Mesothelial cell of epicardium (in vitro differentiated cells): Measurements from ENCODE around the gene DNMT1. TPM values are rescaled to one million over a fixed set of nuclear protein-coding genes. Genes with fewer than 3 reads are reported as not detected.

ENCODE experiments used
- DNase-seq, 2 experiments: peaks; one replicate each; pipeline ENCODE4 v3.0.0; 2021; ENCODE audit warnings: low spot score in 2 of 2; ENCODE audit not compliant: unreplicated experiment in 2 of 2
- H3K27ac Mint-ChIP-seq: 2 replicates; pipeline ENCODE4 v1.8.0; 2021; ENCODE audit warnings: mixed read lengths
- H3K27me3 Mint-ChIP-seq: 2 replicates; pipeline ENCODE4 v1.8.0; 2021; ENCODE audit warnings: low read depth, mixed read lengths
- H3K36me3 Mint-ChIP-seq: 2 replicates; pipeline ENCODE4 v1.8.0; 2021; ENCODE audit warnings: mixed read lengths
- H3K4me1 Mint-ChIP-seq: 2 replicates; pipeline ENCODE4 v1.8.0; 2021; ENCODE audit warnings: mixed read lengths
- H3K4me3 Mint-ChIP-seq: 2 replicates; pipeline ENCODE4 v1.8.0; 2021; ENCODE audit warnings: mild to moderate bottlenecking, moderate library complexity, mixed read lengths
- H3K9me3 Mint-ChIP-seq: 2 replicates; pipeline ENCODE4 v1.8.0; 2021; ENCODE audit warnings: mixed read lengths
- CTCF ChIP-seq: fragments of 200-600 bp; sonication (generic); IDR thresholded peaks from one replicate; pipeline ENCODE4 v1.5.0; 2021; ENCODE audit warnings: antibody characterized with exemption; ENCODE audit not compliant: unreplicated experiment
- total RNA-seq: library from RNA; stranded (reverse); gene quantifications from 3 replicates; pipeline ENCODE4 v1.2.1, GENCODE V29; 2021

DNMT1 gene
- total RNA-seq, 1 donor from 2014 or later = 110 TPM

- no peaks in the 10 kb centered on the region for H3K27me3 Mint-ChIP-seq
- no peaks in the 10 kb centered on the region for H3K4me1 Mint-ChIP-seq
- no peak for DNase-seq
- no peak for TF ChIP-seq CTCF
- no peaks in the 10 kb centered on the region for H3K9me3 Mint-ChIP-seq
- no peak overlapping the region for H3K27ac Mint-ChIP-seq
- H3K4me3 Mint-ChIP-seq = no peak overlapping the region
- peaks cover 41% of the 10 kb centered on the region for H3K36me3 Mint-ChIP-seq
These were observed 45.3 kb downstream of the DNMT1 start for GRCh38 chr19:10149427-10149826.

GRCh38 chr19:10146142-10146541 lies 48.6 kb downstream of the DNMT1 start:
- no peak for TF ChIP-seq CTCF
- Mint-ChIP-seq H3K9me3 (no peaks in the 10 kb centered on the region), H3K27me3 (no peaks in the 10 kb centered on the region), H3K4me1 (no peaks in the 10 kb centered on the region), H3K27ac (no peak overlapping the region), H3K36me3 (peaks cover 34% of the 10 kb centered on the region), H3K4me3 (no peak overlapping the region)
- DNase-seq = no peak

- no peaks in the 10 kb centered on the region for H3K4me1 Mint-ChIP-seq
- no peaks in the 10 kb centered on the region for H3K27me3 Mint-ChIP-seq
- DNase-seq = no peak
- TF ChIP-seq CTCF = no peak
- H3K4me3 Mint-ChIP-seq = no peak overlapping the region
- H3K9me3 Mint-ChIP-seq = no peaks in the 10 kb centered on the region
- H3K27ac Mint-ChIP-seq = no peak overlapping the region
- H3K36me3 Mint-ChIP-seq = peaks cover 31% of the 10 kb centered on the region
These were observed 49.7 kb downstream of the DNMT1 start for GRCh38 chr19:10145031-10145430.

DNA sequence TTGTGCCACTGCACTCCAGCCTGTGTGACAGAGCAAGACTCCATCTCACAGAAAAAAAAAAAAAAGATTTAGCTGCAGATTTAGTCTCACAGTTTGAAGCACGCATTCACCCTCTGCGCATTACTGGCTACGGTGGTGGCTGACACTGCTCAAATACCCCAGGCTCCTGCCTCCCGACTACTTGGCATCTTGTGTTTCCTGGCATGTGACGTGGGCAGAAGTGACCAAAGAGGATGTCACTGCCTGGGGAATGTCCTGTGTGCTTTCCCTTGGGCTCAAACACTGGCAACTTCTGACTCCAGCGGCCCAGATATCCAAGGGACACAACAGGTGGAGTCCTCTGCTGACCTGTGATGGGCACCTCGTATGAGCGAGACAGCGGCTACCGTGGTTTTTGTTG lies 50.4 kb downstream of the DNMT1 start:
- H3K36me3 Mint-ChIP-seq = peaks cover 29% of the 10 kb centered on the region

DNA sequence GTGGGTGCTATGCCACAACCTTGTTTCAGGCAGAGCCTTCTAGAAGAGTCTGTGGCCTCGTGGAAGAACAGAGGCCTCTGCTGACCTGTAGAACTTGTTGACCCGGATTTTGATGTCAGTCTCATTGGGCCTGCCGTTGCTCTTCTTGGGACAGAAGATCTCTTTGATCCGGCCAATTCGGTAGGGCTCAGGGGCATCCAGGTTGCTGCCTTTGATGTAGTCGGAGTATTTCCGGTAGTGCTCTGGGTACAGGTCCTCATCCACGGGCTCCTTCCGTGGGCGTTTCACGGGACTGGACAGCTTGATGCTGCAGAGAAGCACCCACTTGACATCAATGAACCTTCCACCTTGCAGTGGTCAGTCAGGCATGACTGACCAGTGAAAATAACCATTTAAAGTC lies 51.1 kb downstream of the DNMT1 start:
- Mint-ChIP-seq H3K4me1 (no peaks in the 10 kb centered on the region), H3K27ac (no peak overlapping the region), H3K27me3 (no peaks in the 10 kb centered on the region), H3K36me3 (peaks cover 29% of the 10 kb centered on the region), H3K9me3 (no peaks in the 10 kb centered on the region), H3K4me3 (no peak overlapping the region)
- no peak for TF ChIP-seq CTCF
- no peak for DNase-seq

More for the DNA sequence above, 50.4 kb downstream of the DNMT1 start:
- H3K4me3 Mint-ChIP-seq = no peak overlapping the region
- no peak for DNase-seq
- no peaks in the 10 kb centered on the region for H3K27me3 Mint-ChIP-seq
- no peaks in the 10 kb centered on the region for H3K9me3 Mint-ChIP-seq
- H3K27ac Mint-ChIP-seq = no peak overlapping the region
- H3K4me1 Mint-ChIP-seq = no peaks in the 10 kb centered on the region
- TF ChIP-seq CTCF = no peak
